Activated naive CD4-positive, alpha-beta T cell treated with anti-CD3 and anti-CD28 coated beads, Interleukin-2, amount 50 U/mL, for 24 hours (primary cell): ENCODE results near the gene POLA2.

Source experiments
- H3K27ac Mint-ChIP-seq: one replicate; pipeline ENCODE4 v1.8.0; 2021; ENCODE audit warnings: mild to moderate bottlenecking, mixed read lengths
- H3K27me3 Mint-ChIP-seq: one replicate; pipeline ENCODE4 v1.8.0; 2021; ENCODE audit warnings: mixed read lengths
- H3K36me3 Mint-ChIP-seq: one replicate; pipeline ENCODE4 v1.8.0; 2021; ENCODE audit warnings: mixed read lengths
- H3K4me1 Mint-ChIP-seq: one replicate; pipeline ENCODE4 v1.8.0; 2021; ENCODE audit warnings: mixed read lengths
- H3K4me3 Mint-ChIP-seq: one replicate; pipeline ENCODE4 v1.8.0; 2021; ENCODE audit warnings: mild to moderate bottlenecking, mixed read lengths
- H3K9me3 Mint-ChIP-seq: one replicate; pipeline ENCODE4 v1.8.0; 2021; ENCODE audit warnings: mixed read lengths

The POLA2 gene

GRCh38 chr11:65307298-65308229 lies 45.8 kb downstream of the POLA2 start:
- H3K27me3 Mint-ChIP-seq = no peaks in the 10 kb centered on the region
- H3K9me3 Mint-ChIP-seq = no peaks in the 10 kb centered on the region
- no peak overlapping the region for H3K4me3 Mint-ChIP-seq
- no peaks in the 10 kb centered on the region for H3K4me1 Mint-ChIP-seq
- H3K27ac Mint-ChIP-seq = no peak overlapping the region
- peaks cover 2% of the 10 kb centered on the region for H3K36me3 Mint-ChIP-seq

GRCh38 chr11:65308281-65308891 lies 46.6 kb downstream of the POLA2 start:
- peaks cover 2% of the 10 kb centered on the region for H3K36me3 Mint-ChIP-seq
- no peaks in the 10 kb centered on the region for H3K4me1 Mint-ChIP-seq
- H3K4me3 Mint-ChIP-seq = no peak overlapping the region
- no peak overlapping the region for H3K27ac Mint-ChIP-seq
- H3K9me3 Mint-ChIP-seq = no peaks in the 10 kb centered on the region
- H3K27me3 Mint-ChIP-seq = no peaks in the 10 kb centered on the region

DNA sequence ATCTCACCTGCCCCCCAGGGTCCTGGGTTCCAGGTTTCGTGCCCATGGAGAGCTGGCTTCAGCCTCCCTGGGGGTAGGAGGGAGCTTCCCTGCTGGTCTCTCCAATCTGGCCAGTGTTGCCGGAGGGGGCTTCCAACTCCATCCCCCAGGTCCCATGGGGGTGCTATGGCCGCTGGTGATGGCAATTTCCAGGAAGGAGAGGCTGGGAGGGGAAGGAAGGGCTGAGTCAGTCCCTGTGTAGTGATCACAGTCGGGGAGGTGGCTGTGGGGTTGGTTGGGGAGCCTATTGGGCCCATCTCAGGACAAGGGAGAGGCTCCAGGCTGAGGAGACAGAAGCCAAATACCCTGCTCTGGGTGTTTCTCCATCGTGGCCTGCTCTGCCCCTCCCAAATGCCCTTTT lies 47.2 kb downstream of the POLA2 start:
- peaks cover under 1% of the 10 kb centered on the region for H3K4me1 Mint-ChIP-seq
- H3K27ac Mint-ChIP-seq = peak overlapping the region; percentile 65
- H3K27me3 Mint-ChIP-seq = no peaks in the 10 kb centered on the region
- no peaks in the 10 kb centered on the region for H3K9me3 Mint-ChIP-seq
- no peak overlapping the region for H3K4me3 Mint-ChIP-seq
- H3K36me3 Mint-ChIP-seq = peaks cover 2% of the 10 kb centered on the region

DNA sequence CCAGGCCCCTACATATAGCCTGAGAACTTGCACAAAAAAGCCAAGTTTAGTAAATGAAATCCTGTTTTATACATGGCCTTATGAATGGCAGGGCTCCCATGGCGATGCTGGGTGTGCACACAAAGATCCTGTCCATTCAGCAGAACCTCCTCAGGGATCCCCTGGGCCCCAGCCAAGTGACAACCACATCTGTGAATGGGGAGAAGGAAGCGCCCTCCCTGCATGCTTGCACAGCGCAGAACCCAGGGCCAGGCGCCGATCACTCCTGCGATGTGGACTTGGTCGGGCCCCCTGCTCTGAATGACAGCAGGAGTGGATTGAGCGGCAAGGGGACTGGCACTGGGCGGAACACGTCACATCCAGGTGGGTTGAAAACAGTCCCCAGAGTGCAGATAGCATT lies 48.5 kb downstream of the POLA2 start:
- Mint-ChIP-seq H3K36me3 (no peaks in the 10 kb centered on the region), H3K4me3 (no peak overlapping the region), H3K4me1 (peaks cover 5% of the 10 kb centered on the region), H3K27me3 (no peaks in the 10 kb centered on the region), H3K27ac (no peak overlapping the region), H3K9me3 (no peaks in the 10 kb centered on the region)

DNA sequence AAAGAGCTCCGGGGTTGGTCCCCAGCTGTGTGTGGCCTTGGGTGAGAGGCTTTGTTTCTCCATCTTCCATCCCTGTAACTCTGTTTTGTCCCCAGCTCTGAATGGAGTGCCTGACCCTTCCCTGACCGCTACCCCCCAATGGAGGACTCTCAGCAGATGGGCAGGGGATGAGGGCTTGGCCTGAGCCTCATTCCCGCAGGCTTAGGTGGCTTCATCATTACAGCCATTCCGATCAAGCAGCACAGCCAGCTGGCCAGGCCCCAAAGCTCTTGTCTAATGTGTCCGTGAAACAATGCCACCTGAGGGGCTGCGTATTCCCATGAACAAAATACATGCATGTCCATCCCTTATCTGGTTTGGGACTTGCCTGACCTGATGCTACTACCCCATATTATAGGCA lies 49.0 kb downstream of the POLA2 start:
- H3K9me3 Mint-ChIP-seq = no peaks in the 10 kb centered on the region
- no peak overlapping the region for H3K4me3 Mint-ChIP-seq
- no peak overlapping the region for H3K27ac Mint-ChIP-seq
- H3K4me1 Mint-ChIP-seq = peaks cover 6% of the 10 kb centered on the region
- no peaks in the 10 kb centered on the region for H3K36me3 Mint-ChIP-seq
- no peaks in the 10 kb centered on the region for H3K27me3 Mint-ChIP-seq

- Mint-ChIP-seq H3K4me3 (no peak overlapping the region), H3K27ac (no peak overlapping the region), H3K4me1 (peaks cover 9% of the 10 kb centered on the region)
Measured at GRCh38 chr11:65311170-65311678, 49.5 kb downstream of the POLA2 start.

GRCh38 chr11:65314501-65315203 lies 52.9 kb downstream of the POLA2 start, which contains the start of gene CDC42EP2:
Gene CDC42EP2 (plus strand): TSS chr11:65314866. CDS start chr11:65320899, 6,033 bp downstream.
- Mint-ChIP-seq H3K9me3 (no peaks in the 10 kb centered on the region), H3K27me3 (peaks cover 1% of the 10 kb centered on the region), H3K36me3 (no peaks in the 10 kb centered on the region), H3K4me3 (peak within 1 kb of the TSS; percentile 81), H3K4me1 (peaks cover 9% of the 10 kb centered on the region), H3K27ac (peak within 1 kb of the TSS; percentile 41)

More at GRCh38 chr11:65311170-65311678, 49.5 kb downstream of the POLA2 start:
- no peaks in the 10 kb centered on the region for H3K36me3 Mint-ChIP-seq
- H3K27me3 Mint-ChIP-seq = no peaks in the 10 kb centered on the region
- no peaks in the 10 kb centered on the region for H3K9me3 Mint-ChIP-seq

GRCh38 chr11:65315204-65315865 lies 53.6 kb downstream of the POLA2 start:
- Mint-ChIP-seq H3K27ac (peak overlapping the region; percentile 41), H3K9me3 (no peaks in the 10 kb centered on the region)

DNA sequence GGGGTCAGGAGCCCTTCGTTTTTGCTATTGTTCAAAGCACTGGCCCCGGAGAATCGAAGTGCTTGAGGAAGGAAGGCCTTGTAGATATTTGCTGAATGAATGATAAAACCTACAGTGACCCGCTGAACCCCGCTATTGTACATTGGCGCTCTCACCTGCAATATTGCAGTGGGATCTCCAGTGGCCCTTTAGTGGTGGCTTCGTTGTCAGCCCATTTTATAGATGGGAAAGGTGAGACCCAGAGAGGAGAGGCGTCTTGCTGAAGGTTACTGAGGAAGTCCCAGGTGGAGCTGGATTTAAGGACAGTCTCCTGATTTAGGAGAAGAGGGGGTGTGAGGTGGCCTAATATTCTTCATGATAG lies 54.1 kb downstream of the POLA2 start:
- Mint-ChIP-seq H3K4me3 (peak overlapping the region; percentile 81), H3K27me3 (peaks cover 1% of the 10 kb centered on the region), H3K9me3 (no peaks in the 10 kb centered on the region), H3K4me1 (peaks cover 9% of the 10 kb centered on the region), H3K36me3 (no peaks in the 10 kb centered on the region), H3K27ac (peak overlapping the region; percentile 41)

More at GRCh38 chr11:65315204-65315865, 53.6 kb downstream of the POLA2 start:
- peaks cover 9% of the 10 kb centered on the region for H3K4me1 Mint-ChIP-seq
- no peaks in the 10 kb centered on the region for H3K36me3 Mint-ChIP-seq
- peaks cover 1% of the 10 kb centered on the region for H3K27me3 Mint-ChIP-seq
- H3K4me3 Mint-ChIP-seq = peak overlapping the region; percentile 81

DNA sequence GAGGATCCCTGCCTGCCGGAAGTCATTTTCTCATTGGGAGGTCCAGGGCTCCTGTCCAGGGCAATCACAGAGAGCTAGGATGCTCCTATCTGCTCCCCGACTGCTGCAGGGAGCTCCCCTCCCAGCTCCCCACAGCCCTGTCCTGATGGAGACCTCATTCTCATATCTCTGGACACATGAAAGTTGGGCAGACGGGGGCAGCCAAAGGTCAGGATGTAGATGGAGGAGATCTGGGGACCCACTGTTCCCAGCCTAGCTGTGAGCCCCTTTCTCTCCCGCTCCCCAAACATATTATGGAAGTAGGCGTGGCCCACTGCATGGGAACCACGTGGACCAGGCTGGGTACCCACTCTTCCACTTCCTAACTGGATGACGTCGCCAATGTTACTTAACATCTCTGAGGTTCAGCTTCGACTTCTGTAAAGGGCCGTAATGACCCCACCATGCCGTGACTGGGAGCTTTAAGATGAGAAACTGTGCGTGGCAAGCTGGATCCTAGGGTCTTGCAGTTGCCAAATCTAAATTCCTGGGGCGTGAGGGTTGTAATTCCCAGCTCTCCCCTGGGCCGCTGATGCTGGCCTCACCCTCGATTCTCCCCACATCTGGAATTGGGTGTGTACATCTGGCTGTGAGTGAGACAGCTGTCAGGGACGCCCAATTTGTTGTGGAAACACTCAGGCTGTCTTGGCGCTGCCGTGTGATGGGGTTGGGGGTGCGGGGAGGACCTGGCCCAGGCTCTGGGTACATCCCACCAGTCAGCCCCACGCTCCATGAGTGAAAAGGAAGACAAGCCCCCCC lies 54.7 kb downstream of the POLA2 start:
- no peaks in the 10 kb centered on the region for H3K9me3 Mint-ChIP-seq
- no peaks in the 10 kb centered on the region for H3K36me3 Mint-ChIP-seq
- peaks cover 9% of the 10 kb centered on the region for H3K4me1 Mint-ChIP-seq
- no peak overlapping the region for H3K4me3 Mint-ChIP-seq
- peaks cover 1% of the 10 kb centered on the region for H3K27me3 Mint-ChIP-seq
- peak overlapping the region; percentile 80 for H3K27ac Mint-ChIP-seq

DNA sequence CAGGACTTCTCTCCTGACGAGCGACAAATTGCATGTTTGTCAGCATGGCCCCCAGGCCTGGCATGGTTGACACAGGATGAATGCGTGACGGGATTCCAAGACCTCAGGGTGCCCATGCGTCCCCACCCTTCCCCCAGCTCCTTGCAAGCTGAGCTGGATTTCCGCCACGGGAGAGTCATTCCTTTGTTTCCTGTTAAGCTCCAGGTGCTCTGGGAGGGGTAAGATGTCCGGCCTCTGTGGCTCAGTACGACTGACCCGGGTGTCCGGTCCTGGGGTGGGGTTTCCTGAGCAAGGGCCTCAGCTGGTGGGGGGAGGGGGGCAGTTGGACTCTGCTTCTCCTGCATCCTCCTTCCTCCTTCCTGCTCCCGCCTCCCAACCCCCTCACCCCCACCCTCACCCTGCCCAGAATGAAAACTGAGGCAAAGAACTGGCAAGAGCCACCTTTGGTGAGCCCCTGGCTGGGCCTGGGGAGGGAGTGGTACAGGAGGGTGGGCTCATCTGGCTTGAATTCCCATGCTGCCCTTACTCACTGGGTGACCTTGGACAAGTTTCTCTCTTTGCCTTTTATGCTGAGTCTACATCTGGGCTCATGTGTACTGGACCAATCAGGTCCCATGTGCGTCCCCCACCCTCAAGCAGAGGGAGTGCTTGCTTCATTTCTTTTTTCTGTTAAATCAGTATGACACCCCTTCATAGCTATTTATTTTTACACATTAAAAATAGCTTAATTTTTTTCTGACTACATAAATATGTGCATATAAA lies 55.4 kb downstream of the POLA2 start:
- H3K4me3 Mint-ChIP-seq = peak overlapping the region; percentile 42
- H3K27me3 Mint-ChIP-seq = peaks cover 1% of the 10 kb centered on the region
- no peaks in the 10 kb centered on the region for H3K36me3 Mint-ChIP-seq
- H3K27ac Mint-ChIP-seq = no peak overlapping the region
- H3K4me1 Mint-ChIP-seq = peaks cover 9% of the 10 kb centered on the region
- no peaks in the 10 kb centered on the region for H3K9me3 Mint-ChIP-seq

DNA sequence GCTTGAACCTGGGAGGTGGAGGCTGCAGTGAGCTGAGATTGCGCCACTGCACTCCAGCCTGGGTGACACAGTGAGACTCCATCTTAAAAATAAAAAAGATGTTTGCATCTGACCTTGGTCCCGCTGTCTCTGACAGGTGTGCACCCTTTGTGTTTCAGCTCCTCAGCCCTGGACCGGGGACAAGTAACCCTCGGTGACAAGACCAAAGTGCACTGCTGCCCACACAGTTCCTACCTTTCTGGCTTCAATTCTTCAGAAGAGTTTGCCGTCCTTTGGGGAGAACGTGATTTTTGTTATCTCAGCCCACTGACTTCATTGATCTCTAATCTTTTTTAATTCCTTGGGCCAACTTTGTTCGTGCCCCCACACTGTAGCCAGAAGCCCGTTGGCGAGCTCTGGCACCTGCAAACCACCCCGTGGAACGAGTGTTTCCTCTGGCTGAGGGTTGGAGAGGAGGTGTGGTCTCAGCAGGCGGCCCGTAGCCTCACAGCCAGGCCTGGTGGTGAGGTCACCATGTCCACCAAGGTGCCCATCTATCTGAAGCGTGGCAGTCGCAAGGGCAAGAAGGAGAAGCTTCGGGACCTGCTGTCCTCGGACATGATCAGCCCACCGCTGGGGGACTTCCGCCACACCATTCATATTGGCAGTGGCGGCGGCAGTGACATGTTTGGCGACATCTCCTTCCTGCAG lies 58.8 kb downstream of the POLA2 start:
- peaks cover 1% of the 10 kb centered on the region for H3K27me3 Mint-ChIP-seq
- H3K4me3 Mint-ChIP-seq = no peak overlapping the region
- peaks cover 4% of the 10 kb centered on the region for H3K4me1 Mint-ChIP-seq
- H3K36me3 Mint-ChIP-seq = no peaks in the 10 kb centered on the region
- no peaks in the 10 kb centered on the region for H3K9me3 Mint-ChIP-seq
- H3K27ac Mint-ChIP-seq = no peak overlapping the region

DNA sequence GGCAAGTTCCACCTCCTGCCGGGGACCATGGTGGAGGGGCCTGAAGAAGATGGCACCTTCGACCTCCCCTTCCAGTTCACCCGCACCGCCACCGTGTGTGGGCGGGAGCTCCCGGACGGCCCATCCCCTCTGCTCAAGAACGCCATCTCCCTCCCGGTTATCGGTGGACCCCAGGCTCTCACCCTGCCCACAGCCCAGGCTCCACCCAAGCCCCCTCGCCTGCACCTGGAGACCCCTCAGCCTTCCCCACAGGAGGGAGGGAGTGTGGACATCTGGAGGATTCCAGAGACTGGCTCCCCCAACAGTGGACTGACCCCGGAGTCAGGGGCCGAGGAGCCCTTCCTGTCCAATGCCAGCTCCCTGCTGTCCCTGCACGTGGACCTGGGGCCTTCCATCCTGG lies 59.3 kb downstream of the POLA2 start:
- no peak overlapping the region for H3K27ac Mint-ChIP-seq
- H3K27me3 Mint-ChIP-seq = peaks cover 1% of the 10 kb centered on the region
- no peaks in the 10 kb centered on the region for H3K9me3 Mint-ChIP-seq
- H3K4me3 Mint-ChIP-seq = no peak overlapping the region
- H3K4me1 Mint-ChIP-seq = no peaks in the 10 kb centered on the region
- H3K36me3 Mint-ChIP-seq = no peaks in the 10 kb centered on the region
